ENCODE measurements around the gene ZNF750.

The ZNF750 gene

GRCh38 chr17:82866590-82867191 is 26.9 kb upstream of the ZNF750 start:
- H3K36me3 ChIP-seq: peaks cover 0 to 17% (median 8%) of the 10 kb centered on the region in 11 experiments; a peak in 15 of 22 replicates
- peaks cover 15 to 70% (median 21%) of the 10 kb centered on the region in 11 experiments; a peak in 20 of 22 replicates for H3K27me3 ChIP-seq
- H3K4me1 ChIP-seq: peaks cover 97 to 100% (median 100%) of the 10 kb centered on the region in 10 experiments
- peak overlapping the region; percentile 88 to 100 (median 98) for H3K4me2 ChIP-seq
- peak overlapping the region in 8 of 11 experiments; percentile 1 to 47 (median 22); a peak in 9 of 22 replicates for H3K27ac ChIP-seq
- peaks cover 39 to 100% (median 94%) of the 10 kb centered on the region in 11 experiments; a peak in 21 of 22 replicates for H4K20me1 ChIP-seq
- no peak for TF ChIP-seq Cebpa-rat (IDR thresholded peaks at IDR 0.05)
- peak overlapping the region in 2 of 10 experiments; percentile 4 to 36; a peak in 4 of 20 replicates for H3K4me3 ChIP-seq
- H3K9ac ChIP-seq: peak overlapping the region in 9 of 11 experiments; percentile 9 to 75 (median 39); a peak in 14 of 22 replicates
- H3K9me3 ChIP-seq (replicated peaks in 1 of 11): no peaks in the 10 kb centered on the region

GRCh38 chr17:82865774-82866395 is 26.1 kb upstream of the ZNF750 start:
- TF ChIP-seq Cebpa-rat (IDR thresholded peaks at IDR 0.05): no peak
- H3K4me1 ChIP-seq: peaks cover 95 to 100% (median 100%) of the 10 kb centered on the region in 10 experiments
- peak overlapping the region in 3 of 11 experiments; percentile 1 to 47 (median 33); a peak in 2 of 22 replicates for H3K27ac ChIP-seq
- H3K27me3 ChIP-seq: peaks cover 15 to 62% (median 21%) of the 10 kb centered on the region in 11 experiments; a peak in 20 of 22 replicates
- no peaks in the 10 kb centered on the region for H3K9me3 ChIP-seq (replicated peaks in 1 of 11)
- H3K4me3 ChIP-seq: no peak overlapping the region; a peak in 1 of 20 replicates
- peaks cover 31 to 100% (median 94%) of the 10 kb centered on the region in 11 experiments; a peak in 21 of 22 replicates for H4K20me1 ChIP-seq
- peak overlapping the region in 9 of 11 experiments; percentile 3 to 75 (median 39); a peak in 12 of 22 replicates for H3K9ac ChIP-seq
- peaks cover 0 to 15% (median 8%) of the 10 kb centered on the region in 11 experiments; a peak in 15 of 22 replicates for H3K36me3 ChIP-seq
- peak overlapping the region; percentile 88 to 100 (median 98) for H3K4me2 ChIP-seq

DNA sequence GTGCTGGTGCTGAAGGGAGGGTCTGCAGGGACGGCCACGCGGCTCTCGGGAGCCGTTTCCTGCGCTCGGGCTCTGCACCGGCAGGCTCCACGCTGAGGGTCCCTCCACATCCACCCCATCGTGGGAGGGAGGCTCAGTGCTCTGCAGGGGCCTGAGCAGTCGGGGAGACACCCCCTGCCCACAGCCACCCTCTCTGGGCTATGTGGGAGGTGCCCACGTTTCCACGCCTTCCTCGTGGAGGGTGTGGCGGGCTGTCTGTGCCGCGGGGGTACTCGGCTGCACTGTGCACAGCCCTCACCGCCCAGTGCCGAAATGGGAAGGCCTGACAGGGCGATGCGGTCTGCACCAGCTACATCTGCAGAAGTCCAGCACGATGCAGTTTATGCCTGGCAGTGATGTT is 25.5 kb upstream of the ZNF750 start:
- Histone ChIP-seq H3K36me3 (peaks cover 0 to 9% (median 4%) of the 10 kb centered on the region in 11 experiments; a peak in 15 of 22 replicates), H3K27me3 (peaks cover 15 to 56% (median 21%) of the 10 kb centered on the region in 11 experiments; a peak in 20 of 22 replicates), H3K4me1 (peaks cover 95 to 100% (median 100%) of the 10 kb centered on the region in 10 experiments), H3K27ac (peak overlapping the region in 3 of 11 experiments; percentile 63 to 66 (median 63); a peak in 4 of 22 replicates), H3K4me3 (peak overlapping the region in 3 of 10 experiments; percentile 22 to 32 (median 25); a peak in 3 of 20 replicates), H3K9ac (peak overlapping the region in 5 of 11 experiments; percentile 19 to 56 (median 45); a peak in 8 of 22 replicates), H4K20me1 (peaks cover 25 to 100% (median 91%) of the 10 kb centered on the region in 11 experiments; a peak in 21 of 22 replicates), H3K9me3 (replicated peaks in 1 of 11) (no peaks in the 10 kb centered on the region), H3K4me2 (peak overlapping the region; percentile 88 to 100 (median 98))
- TF ChIP-seq Cebpa-rat (IDR thresholded peaks at IDR 0.05): no peak

- Histone ChIP-seq H3K9ac (peak overlapping the region in 8 of 11 experiments; percentile 30 to 56 (median 47); a peak in 12 of 22 replicates), H3K4me2 (peak overlapping the region; percentile 88 to 100 (median 98)), H4K20me1 (peaks cover 20 to 100% (median 88%) of the 10 kb centered on the region in 11 experiments; a peak in 21 of 22 replicates), H3K4me3 (peak overlapping the region in 6 of 10 experiments; percentile 14 to 32 (median 22); a peak in 5 of 20 replicates), H3K27ac (peak overlapping the region in 8 of 11 experiments; percentile 38 to 66 (median 56); a peak in 15 of 22 replicates), H3K4me1 (peaks cover 94 to 100% (median 100%) of the 10 kb centered on the region in 10 experiments), H3K9me3 (replicated peaks in 1 of 11) (no peaks in the 10 kb centered on the region), H3K27me3 (peaks cover 15 to 51% (median 21%) of the 10 kb centered on the region in 11 experiments; a peak in 20 of 22 replicates), H3K36me3 (peaks cover 0 to 4% (median 0%) of the 10 kb centered on the region in 11 experiments; a peak in 1 of 22 replicates)
- TF ChIP-seq Cebpa-rat (IDR thresholded peaks at IDR 0.05): no peak
Observed at GRCh38 chr17:82864713-82865248, 25.0 kb upstream of the ZNF750 start.

DNA sequence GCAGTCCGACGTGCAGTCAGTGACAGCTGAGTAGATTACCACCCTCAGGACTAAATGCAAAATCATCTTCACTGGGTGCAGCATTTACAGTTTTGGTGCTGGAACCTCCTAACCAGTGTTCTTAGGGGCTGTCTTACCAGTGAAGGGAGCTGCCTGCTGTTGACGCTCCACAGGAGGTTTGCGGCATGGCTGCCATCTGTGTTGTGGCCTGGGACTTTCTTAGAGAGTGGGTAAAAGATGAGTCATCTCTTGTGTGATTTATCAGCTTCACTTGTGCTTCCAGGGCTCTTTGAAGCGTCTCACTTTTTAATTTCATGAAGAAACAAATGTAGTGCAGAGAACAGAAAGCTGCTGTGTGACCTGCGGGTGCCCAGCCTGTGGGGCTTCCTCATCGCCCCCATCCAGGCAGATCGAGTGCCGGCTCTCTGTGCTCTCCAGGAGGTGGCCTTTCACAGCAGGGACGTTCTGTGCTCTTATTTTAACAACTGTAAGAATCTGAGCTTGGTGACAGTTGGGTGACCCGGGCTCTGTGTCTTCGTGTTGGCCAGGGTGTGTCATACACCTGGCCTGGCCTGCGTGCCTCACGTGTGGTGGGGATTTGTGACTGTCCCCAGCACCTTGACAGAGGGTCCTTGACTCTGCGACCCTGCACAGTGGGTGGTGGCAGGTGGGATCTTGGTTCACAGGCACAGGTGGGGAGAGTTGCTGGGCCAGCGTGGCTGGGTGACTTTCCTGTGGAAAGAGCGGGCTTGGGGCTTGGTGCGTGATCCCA is 24.3 kb upstream of the ZNF750 start:
- Histone ChIP-seq H3K4me2 (peak overlapping the region; percentile 88 to 100 (median 98)), H3K4me1 (peaks cover 94 to 100% (median 100%) of the 10 kb centered on the region in 10 experiments), H3K36me3 (0 out of 22 replicates have a peak, but pooled peaks cover 0 to 4% (median 0%) of the 10 kb centered on the region in 11 experiments), H3K9me3 (replicated peaks in 1 of 11) (no peaks in the 10 kb centered on the region), H4K20me1 (peaks cover 13 to 100% (median 82%) of the 10 kb centered on the region in 11 experiments; a peak in 21 of 22 replicates), H3K9ac (peak overlapping the region in 9 of 11 experiments; percentile 7 to 59 (median 49); a peak in 15 of 22 replicates), H3K27me3 (peaks cover 13 to 45% (median 18%) of the 10 kb centered on the region in 11 experiments; a peak in 20 of 22 replicates), H3K4me3 (peak overlapping the region in 6 of 10 experiments; percentile 14 to 32 (median 22); a peak in 6 of 20 replicates), H3K27ac (peak overlapping the region in 9 of 11 experiments; percentile 38 to 66 (median 56); a peak in 17 of 22 replicates)
- no peak for TF ChIP-seq Cebpa-rat (IDR thresholded peaks at IDR 0.05)

DNA sequence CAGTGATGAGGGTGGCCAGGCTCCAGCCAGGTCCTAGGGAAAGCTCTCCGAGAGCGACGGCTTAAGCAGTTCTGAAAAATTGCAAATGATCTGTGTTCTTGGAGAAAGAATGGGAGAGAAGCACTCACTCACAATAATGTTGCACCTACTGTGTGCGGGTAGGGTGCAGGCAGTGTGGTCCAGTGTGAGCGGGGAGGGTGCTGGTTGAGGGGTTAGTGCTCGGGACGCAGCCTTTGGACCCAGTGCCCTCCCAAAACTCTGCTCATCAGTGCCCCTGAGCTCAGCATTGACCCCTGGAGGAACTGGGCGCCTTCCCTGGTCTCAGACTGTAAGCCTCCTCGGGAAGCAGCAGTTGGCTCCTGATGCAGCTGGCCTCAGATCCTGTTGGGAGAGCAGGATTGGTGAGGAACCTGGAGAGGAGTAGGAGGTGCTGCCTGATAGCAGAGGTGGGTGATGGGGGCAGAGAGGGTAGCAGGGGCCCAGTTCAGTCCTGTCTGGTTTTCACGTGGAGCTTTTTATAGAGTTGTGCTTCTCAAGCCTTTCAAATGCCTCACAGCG is 23.6 kb upstream of the ZNF750 start:
- no peak for TF ChIP-seq Cebpa-rat (IDR thresholded peaks at IDR 0.05)
- Histone ChIP-seq H3K27me3 (peaks cover 7 to 38% (median 12%) of the 10 kb centered on the region in 11 experiments; a peak in 20 of 22 replicates), H3K9ac (peak overlapping the region in 8 of 11 experiments; percentile 13 to 59 (median 38); a peak in 12 of 22 replicates), H3K4me1 (peaks cover 94 to 100% (median 100%) of the 10 kb centered on the region in 10 experiments), H3K36me3 (0 out of 22 replicates have a peak, but pooled peaks cover 0 to 4% (median 0%) of the 10 kb centered on the region in 11 experiments), H3K4me2 (peak overlapping the region; percentile 88 to 100 (median 98)), H3K27ac (peak overlapping the region in 9 of 11 experiments; percentile 18 to 66 (median 50); a peak in 15 of 22 replicates), H3K4me3 (no peak overlapping the region), H3K9me3 (replicated peaks in 1 of 11) (no peaks in the 10 kb centered on the region), H4K20me1 (peaks cover 9 to 97% (median 76%) of the 10 kb centered on the region in 11 experiments; a peak in 21 of 22 replicates)

Measured in BLaER1 treated with 17β-estradiol and CSF1 and Interleukin-3, amounts not matched to agents 10 nM and 100 nM (cell line).